ENCODE measurements around the gene C1QTNF12.

Gene C1QTNF12

GRCh38 chr1:1286313-1287261 is 40.1 kb upstream of the C1QTNF12 start:
- no peak overlapping the region for H3K4me3 ChIP-seq (ENCODE audit: low read depth, low read length)
- no peak for TF ChIP-seq CTCF (IDR thresholded peaks at IDR 0.05; ENCODE audit: low read depth, low read length)
- in situ Hi-C loops (cut with HindIII; ENCODE audit: low sequenced_read_pairs) = no loop called here
- no peak for DNase-seq (ENCODE audit: low read depth, low spot score)

GRCh38 chr1:1285611-1286311 is 39.2 kb upstream of the C1QTNF12 start:
- in situ Hi-C loops (cut with HindIII; ENCODE audit: low sequenced_read_pairs) = no loop called here
- DNase-seq (ENCODE audit: low read depth, low spot score) = no peak
- TF ChIP-seq CTCF (IDR thresholded peaks at IDR 0.05; ENCODE audit: low read depth, low read length) = no peak
- H3K4me3 ChIP-seq (ENCODE audit: low read depth, low read length) = no peak overlapping the region

GRCh38 chr1:1285102-1285571 is 38.6 kb upstream of the C1QTNF12 start:
- no peak for TF ChIP-seq CTCF (IDR thresholded peaks at IDR 0.05; ENCODE audit: low read depth, low read length)
- H3K4me3 ChIP-seq (ENCODE audit: low read depth, low read length) = no peak overlapping the region

GRCh38 chr1:1284221-1285101 is 37.9 kb upstream of the C1QTNF12 start:
- TF ChIP-seq CTCF (IDR thresholded peaks at IDR 0.05; ENCODE audit: low read depth, low read length) = no peak
- no peak for DNase-seq (ENCODE audit: low read depth, low spot score)
- H3K4me3 ChIP-seq (ENCODE audit: low read depth, low read length) = no peak overlapping the region
- in situ Hi-C loops (cut with HindIII; ENCODE audit: low sequenced_read_pairs) = no loop called here

More at GRCh38 chr1:1285102-1285571, 38.6 kb upstream of the C1QTNF12 start:
- DNase-seq (ENCODE audit: low read depth, low spot score) = no peak
- in situ Hi-C loops (cut with HindIII; ENCODE audit: low sequenced_read_pairs) = no loop called here

- in situ Hi-C loops (cut with HindIII; ENCODE audit: low sequenced_read_pairs) = no loop called here
- no peak for DNase-seq (ENCODE audit: low read depth, low spot score)
Observed at GRCh38 chr1:1283821-1284220, 37.3 kb upstream of the C1QTNF12 start.

More at GRCh38 chr1:1283821-1284220, 37.3 kb upstream of the C1QTNF12 start:
- H3K4me3 ChIP-seq (ENCODE audit: low read depth, low read length) = no peak overlapping the region
- TF ChIP-seq CTCF (IDR thresholded peaks at IDR 0.05; ENCODE audit: low read depth, low read length) = peak; percentile 3

All from astrocyte of the spinal cord (primary cell).